ENCODE results near the gene SGPL1. TPM values are rescaled to one million over a fixed set of nuclear protein-coding genes. Genes with fewer than 3 reads are reported as not detected.

SGPL1 gene
- total RNA-seq, 3 donors from 2014 or later, result 50.5 to 67.2 (median 55.5) TPM

DNA sequence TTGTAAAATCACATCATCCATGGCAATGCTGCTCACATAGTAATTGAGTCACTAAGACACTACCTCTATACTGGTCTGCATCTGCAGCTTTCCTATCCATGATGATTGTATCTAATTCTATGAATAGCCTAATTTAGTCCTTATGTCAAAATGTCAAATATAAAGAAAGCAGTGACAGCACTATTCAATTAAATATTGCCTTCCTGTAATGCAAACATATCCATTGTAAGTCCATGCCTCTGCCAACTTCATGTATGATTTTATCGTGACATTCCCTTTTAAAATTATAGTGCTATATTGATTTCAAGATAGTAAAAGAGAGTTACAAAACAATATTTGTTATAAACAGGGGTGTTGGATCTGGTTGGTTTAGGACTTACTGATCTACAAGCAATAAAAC lies 4.8 kb upstream of the SGPL1 start:
- TF ChIP-seq, protein P1, sequence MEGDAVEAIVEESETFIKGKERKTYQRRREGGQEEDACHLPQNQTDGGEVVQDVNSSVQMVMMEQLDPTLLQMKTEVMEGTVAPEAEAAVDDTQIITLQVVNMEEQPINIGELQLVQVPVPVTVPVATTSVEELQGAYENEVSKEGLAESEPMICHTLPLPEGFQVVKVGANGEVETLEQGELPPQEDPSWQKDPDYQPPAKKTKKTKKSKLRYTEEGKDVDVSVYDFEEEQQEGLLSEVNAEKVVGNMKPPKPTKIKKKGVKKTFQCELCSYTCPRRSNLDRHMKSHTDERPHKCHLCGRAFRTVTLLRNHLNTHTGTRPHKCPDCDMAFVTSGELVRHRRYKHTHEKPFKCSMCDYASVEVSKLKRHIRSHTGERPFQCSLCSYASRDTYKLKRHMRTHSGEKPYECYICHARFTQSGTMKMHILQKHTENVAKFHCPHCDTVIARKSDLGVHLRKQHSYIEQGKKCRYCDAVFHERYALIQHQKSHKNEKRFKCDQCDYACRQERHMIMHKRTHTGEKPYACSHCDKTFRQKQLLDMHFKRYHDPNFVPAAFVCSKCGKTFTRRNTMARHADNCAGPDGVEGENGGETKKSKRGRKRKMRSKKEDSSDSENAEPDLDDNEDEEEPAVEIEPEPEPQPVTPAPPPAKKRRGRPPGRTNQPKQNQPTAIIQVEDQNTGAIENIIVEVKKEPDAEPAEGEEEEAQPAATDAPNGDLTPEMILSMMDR (IDR thresholded peaks at IDR 0.05), result no peak
- Histone ChIP-seq H3K4me1 (ENCODE audit: low read depth) (no peaks in the 10 kb centered on the region), H3K4me3 (no peak overlapping the region), H3K9me3 (no peaks in the 10 kb centered on the region), H3K36me3 (ENCODE audit: low read depth) (no peaks in the 10 kb centered on the region)
- ATAC-seq (no peak), DNase-seq (no peak)
- intact Hi-C loops (cut with DNase I, micrococcal nuclease), result loop anchor here in 1 of 2 donors (5.0 kb wide), 1 partner anchor 71 kb away; no protein-coding TSS in a partner anchor

DNA sequence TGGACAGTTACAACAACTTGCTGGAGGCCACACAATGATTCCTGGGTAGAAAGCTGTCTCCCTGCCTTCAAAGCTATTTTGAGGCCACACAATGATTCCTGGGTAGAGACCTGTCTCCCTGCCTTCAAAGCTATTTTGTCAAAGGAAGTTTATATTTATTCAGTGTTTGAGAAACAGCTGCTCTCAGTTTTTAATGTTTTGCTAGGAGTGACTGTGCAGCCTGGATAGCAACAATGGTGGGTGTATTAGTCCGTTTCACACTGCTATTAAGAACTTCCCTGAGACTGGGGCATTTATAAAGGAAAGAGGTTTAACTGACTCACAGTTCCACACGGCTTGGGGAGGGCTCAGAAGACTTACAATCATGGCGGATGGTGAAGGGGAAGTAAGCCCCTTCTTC lies 3.9 kb upstream of the SGPL1 start:
- intact Hi-C loops (cut with DNase I, micrococcal nuclease), result loop anchor here in 1 of 2 donors (5.0 kb wide), 1 partner anchor 70 kb away; no protein-coding TSS in a partner anchor
- DNase-seq (no peak), ATAC-seq (no peak)
- Histone ChIP-seq H3K36me3 (ENCODE audit: low read depth) (no peaks in the 10 kb centered on the region), H3K4me1 (ENCODE audit: low read depth) (peaks cover 3% of the 10 kb centered on the region), H3K9me3 (no peaks in the 10 kb centered on the region), H3K4me3 (no peak overlapping the region)
- TF ChIP-seq, protein P1 (IDR thresholded peaks at IDR 0.05), result no peak

DNA sequence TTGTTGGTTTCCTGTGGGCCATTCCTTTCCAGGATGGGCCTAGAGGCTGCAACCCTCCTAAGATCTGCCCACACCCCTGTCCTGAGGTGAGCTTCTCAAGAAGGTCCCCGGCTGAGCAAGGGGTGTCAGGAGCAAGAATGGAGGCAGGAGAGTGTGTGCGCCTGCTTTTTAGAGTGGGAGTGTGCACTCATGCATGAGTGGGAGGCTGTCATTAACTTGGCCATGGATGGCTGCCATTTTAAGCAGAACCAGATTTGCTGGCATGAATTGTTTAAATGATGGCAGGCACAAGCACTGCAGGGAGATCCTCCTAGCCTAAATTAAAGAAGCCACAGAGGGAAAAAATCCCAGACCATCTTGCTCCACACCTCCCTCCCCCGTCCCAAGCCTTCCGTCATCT lies 2.9 kb upstream of the SGPL1 start:
- Histone ChIP-seq H3K9me3 (no peaks in the 10 kb centered on the region), H3K4me1 (ENCODE audit: low read depth) (peaks cover 8% of the 10 kb centered on the region), H3K36me3 (ENCODE audit: low read depth) (no peaks in the 10 kb centered on the region), H3K4me3 (no peak overlapping the region)
- TF ChIP-seq, protein P1 (IDR thresholded peaks at IDR 0.05), result no peak
- intact Hi-C loops (cut with DNase I, micrococcal nuclease), result loop anchor here in 1 of 2 donors (5.0 kb wide), 1 partner anchor 69 kb away; no protein-coding TSS in a partner anchor
- DNase-seq (no peak), ATAC-seq (no peak)

DNA sequence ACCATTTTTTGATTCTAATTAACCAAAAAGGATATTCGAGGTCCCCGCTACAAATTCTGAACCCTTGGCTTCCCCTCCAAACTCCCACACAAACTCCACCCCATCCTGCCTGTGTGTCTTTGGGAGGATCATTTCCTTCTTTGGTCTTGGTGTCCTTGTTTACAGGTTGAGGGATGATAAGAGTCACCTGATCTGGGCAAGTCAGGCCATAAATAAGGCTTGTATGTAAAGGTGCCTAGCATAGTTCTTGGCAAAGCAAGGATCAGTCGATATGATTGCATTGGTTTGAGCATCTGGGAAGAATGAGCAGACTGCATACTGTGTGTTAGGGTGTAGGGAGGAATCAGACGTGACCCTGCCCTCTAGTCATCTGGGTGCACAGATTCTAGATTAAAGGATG lies 1.6 kb upstream of the SGPL1 start:
- DNase-seq (no peak), ATAC-seq (no peak)
- H3K36me3 ChIP-seq (ENCODE audit: low read depth), result no peaks in the 10 kb centered on the region
- TF ChIP-seq, protein P1 (IDR thresholded peaks at IDR 0.05), result no peak
- peaks cover 8% of the 10 kb centered on the region for H3K4me1 ChIP-seq (ENCODE audit: low read depth)
- intact Hi-C loops (cut with DNase I, micrococcal nuclease), result loop anchor here in 1 of 2 donors (5.0 kb wide), 1 partner anchor 68 kb away; no protein-coding TSS in a partner anchor
- no peaks in the 10 kb centered on the region for H3K9me3 ChIP-seq
- H3K4me3 ChIP-seq, result no peak overlapping the region

DNA sequence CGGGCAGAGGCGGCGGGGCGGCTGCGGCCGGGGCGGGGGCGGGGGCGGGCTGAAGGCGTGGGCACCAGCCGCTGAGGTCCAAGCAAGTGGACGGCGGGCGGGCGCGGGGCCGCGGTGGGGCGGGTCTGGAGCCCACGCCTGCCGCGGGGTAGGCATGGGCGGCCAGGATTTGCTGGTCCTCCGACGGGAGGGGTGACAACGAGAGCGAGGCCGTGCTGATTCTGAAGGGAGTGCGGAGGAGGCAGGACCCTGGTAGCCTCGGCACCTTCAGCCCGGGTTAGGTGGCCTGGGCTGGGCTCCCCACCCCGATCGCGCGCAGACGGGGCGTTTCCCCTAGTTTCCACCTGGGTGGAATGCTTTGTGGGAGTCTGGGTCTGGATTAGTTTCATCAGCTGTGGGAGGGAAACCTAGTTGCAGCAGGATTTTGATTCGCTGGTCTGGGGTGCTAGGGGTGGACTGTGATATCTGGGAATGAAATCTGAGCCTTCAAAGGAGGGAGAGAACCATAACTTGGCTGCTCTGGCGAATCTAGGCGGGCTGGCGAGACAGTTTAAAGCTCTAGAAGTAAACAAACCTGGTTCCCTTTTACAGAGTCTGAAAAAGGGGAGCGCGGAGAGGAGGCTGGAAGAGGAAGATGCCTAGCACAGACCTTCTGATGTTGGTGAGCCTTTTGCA lies 609 bp downstream of the SGPL1 start:
- Histone ChIP-seq H3K4me1 (ENCODE audit: low read depth) (peaks cover 8% of the 10 kb centered on the region), H3K9me3 (no peaks in the 10 kb centered on the region), H3K36me3 (ENCODE audit: low read depth) (no peaks in the 10 kb centered on the region), H3K4me3 (peak overlapping the region; percentile 59)
- peak; percentile 70 for ATAC-seq
- intact Hi-C loops (cut with DNase I, micrococcal nuclease), result loop anchor here in 1 of 2 donors (2.0 kb wide), 1 partner anchor 64 kb away; no protein-coding TSS in a partner anchor
- TF ChIP-seq, protein P1 (IDR thresholded peaks at IDR 0.05), result no peak
- peak; percentile 59 to 78 (median 74) for DNase-seq

Measured in mucosa of descending colon (tissue), 3 donors.